Measurements from ENCODE around the gene C2CD4C. TPM values are rescaled to one million over a fixed set of nuclear protein-coding genes. Genes with fewer than 3 reads are reported as not detected.

C2CD4C gene
- total RNA-seq, 1 experiment from 2014 or later: 7.1 TPM

DNA sequence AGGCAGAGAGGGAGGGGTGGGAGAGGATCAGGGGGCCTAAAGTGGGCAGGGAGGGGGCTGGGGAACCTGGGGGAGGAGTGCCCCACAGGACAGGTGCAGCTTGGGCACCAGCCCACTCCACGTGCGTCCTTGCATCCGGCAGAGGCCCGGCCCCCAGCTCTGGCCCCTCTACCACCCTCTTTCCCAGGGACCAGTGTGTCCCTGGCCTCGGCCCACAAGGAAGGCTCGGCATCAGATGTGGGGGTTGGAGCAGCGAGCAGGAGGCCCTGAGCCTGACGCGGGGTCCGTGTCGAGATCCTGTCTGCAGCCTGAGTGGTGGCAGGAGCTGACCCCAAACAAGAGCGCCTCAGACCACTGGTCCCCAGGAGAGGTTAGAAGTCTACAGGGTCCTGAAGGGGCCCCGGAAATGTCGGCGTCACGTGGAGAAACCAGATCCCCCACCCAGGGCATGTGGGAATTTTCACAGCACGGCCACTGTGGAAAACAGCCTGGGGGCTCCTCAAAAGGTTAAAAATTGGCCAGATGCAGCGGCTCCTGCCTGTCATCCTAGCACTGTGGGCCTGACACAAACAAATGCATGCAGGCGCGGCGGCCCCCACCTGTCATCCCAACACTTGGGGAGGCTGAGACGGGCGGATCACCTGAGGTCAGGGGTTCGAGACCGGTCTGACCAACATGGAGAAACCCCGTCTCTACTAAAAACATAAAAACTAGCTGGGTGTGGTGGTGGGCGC lies 30.4 kb upstream of the C2CD4C start:
- ChIA-PET CTCF (no interaction called here), POLR2A (no interaction called here), RAD21 (ENCODE audit: low non-redundant PET in 1 of 2, low total read pairs in 2 of 2, uncharacterized antibody in 2 of 2, unreplicated experiment in 2 of 2) (interaction anchor here in 1 of 2 experiments (0.7 kb wide), 1 partner anchor 17 kb away, joined by 4 read pairs; no protein-coding TSS in a partner anchor)
- BruUV-seq (replicated peaks): no TSS peak
- H3K4me1 ChIP-seq (ENCODE audit: control insufficient read depth in 1 of 2, insufficient read depth in 2 of 2, low read length in 2 of 2): no peaks in the 10 kb centered on the region
- no peak overlapping the region for H3K27ac ChIP-seq (ENCODE audit: low read depth, low read length)
- no peaks in the 10 kb centered on the region for H3K36me3 ChIP-seq (ENCODE audit: control insufficient read depth in 1 of 2, insufficient read depth in 2 of 2, low read length in 2 of 2)
- no peaks in the 10 kb centered on the region for H3K27me3 ChIP-seq (ENCODE audit: insufficient read depth, low read length)
- no peak for ATAC-seq
- H3K9ac ChIP-seq (ENCODE audit: low read length): no peak overlapping the region
- TF ChIP-seq YY1 (IDR thresholded peaks at IDR 0.05; ENCODE audit: extremely low read depth, insufficient replicate concordance, low read depth, low read length): no peak
- TF ChIP-seq CEBPB (IDR thresholded peaks at IDR 0.05; ENCODE audit: low read depth): no peak
- TF ChIP-seq, protein P1, sequence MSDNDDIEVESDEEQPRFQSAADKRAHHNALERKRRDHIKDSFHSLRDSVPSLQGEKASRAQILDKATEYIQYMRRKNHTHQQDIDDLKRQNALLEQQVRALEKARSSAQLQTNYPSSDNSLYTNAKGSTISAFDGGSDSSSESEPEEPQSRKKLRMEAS (IDR thresholded peaks at IDR 0.05): no peak
- TF ChIP-seq, protein P2, sequence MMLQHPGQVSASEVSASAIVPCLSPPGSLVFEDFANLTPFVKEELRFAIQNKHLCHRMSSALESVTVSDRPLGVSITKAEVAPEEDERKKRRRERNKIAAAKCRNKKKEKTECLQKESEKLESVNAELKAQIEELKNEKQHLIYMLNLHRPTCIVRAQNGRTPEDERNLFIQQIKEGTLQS (IDR thresholded peaks at IDR 0.05): no peak
- TF ChIP-seq CBX3 (IDR thresholded peaks at IDR 0.05; ENCODE audit: low read depth): no peak
- no peak for TF ChIP-seq EGR1 (IDR thresholded peaks at IDR 0.05; ENCODE audit: low read depth)
- no peak for TF ChIP-seq POLR2AphosphoS5 (IDR thresholded peaks at IDR 0.05; ENCODE audit: low read depth, low read length)
- TF ChIP-seq, protein P3, sequence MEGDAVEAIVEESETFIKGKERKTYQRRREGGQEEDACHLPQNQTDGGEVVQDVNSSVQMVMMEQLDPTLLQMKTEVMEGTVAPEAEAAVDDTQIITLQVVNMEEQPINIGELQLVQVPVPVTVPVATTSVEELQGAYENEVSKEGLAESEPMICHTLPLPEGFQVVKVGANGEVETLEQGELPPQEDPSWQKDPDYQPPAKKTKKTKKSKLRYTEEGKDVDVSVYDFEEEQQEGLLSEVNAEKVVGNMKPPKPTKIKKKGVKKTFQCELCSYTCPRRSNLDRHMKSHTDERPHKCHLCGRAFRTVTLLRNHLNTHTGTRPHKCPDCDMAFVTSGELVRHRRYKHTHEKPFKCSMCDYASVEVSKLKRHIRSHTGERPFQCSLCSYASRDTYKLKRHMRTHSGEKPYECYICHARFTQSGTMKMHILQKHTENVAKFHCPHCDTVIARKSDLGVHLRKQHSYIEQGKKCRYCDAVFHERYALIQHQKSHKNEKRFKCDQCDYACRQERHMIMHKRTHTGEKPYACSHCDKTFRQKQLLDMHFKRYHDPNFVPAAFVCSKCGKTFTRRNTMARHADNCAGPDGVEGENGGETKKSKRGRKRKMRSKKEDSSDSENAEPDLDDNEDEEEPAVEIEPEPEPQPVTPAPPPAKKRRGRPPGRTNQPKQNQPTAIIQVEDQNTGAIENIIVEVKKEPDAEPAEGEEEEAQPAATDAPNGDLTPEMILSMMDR (IDR thresholded peaks at IDR 0.05 in 2 of 3, conservative IDR thresholded peaks at IDR 0.05 in 1 of 3; ENCODE audit: borderline replicate concordance in 1 of 3, insufficient read depth in 1 of 3, low read depth in 2 of 3, low read length in 2 of 3): no peak
- no peak for TF ChIP-seq JUND (IDR thresholded peaks at IDR 0.05)
- TF ChIP-seq EZH2 (IDR thresholded peaks at IDR 0.05): no peak
- no peak for TF ChIP-seq ELF1 (IDR thresholded peaks at IDR 0.05; ENCODE audit: borderline replicate concordance, low read depth)
- H3K9me3 ChIP-seq (ENCODE audit: control insufficient read depth in 1 of 2, insufficient read depth in 1 of 2, low read depth in 1 of 2, low read length in 2 of 2): no peaks in the 10 kb centered on the region
- no peaks in the 10 kb centered on the region for H3K9me2 ChIP-seq (ENCODE audit: insufficient read depth)
- H4K20me1 ChIP-seq (ENCODE audit: insufficient read depth): no peaks in the 10 kb centered on the region
- no peaks in the 10 kb centered on the region for H3K79me2 ChIP-seq (ENCODE audit: insufficient read depth, low read length)
- no peak for DNase-seq (ENCODE audit: low read depth, low spot score)
- intact Hi-C loops (cut with micrococcal nuclease): no loop called here
- H3K4me3 ChIP-seq (replicated peaks in 1 of 2; ENCODE audit: low read depth in 1 of 2, low read length in 2 of 2): no peak overlapping the region
- no peak overlapping the region for H3K4me2 ChIP-seq (ENCODE audit: low read length)
- no peak overlapping the region for H2AFZ ChIP-seq (ENCODE audit: low read depth, low read length, poor library complexity, severe bottlenecking)

Measured in HCT116 (cell line).